HG03064 (cell line): ENCODE data around the gene ENOX1.
"Not testable (repeated sequence)": the region's sequence is repeated elsewhere in the genome, so short reads cannot be mapped to it uniquely, and the experiment has no call there.

Experiments used
- ATAC-seq: cut with Tn5 transposase; IDR thresholded peaks from one replicate; pipeline ENCODE4 v1.9.1; 2021; ENCODE audit warnings: low read depth; ENCODE audit not compliant: unreplicated experiment

The ENOX1 gene

DNA sequence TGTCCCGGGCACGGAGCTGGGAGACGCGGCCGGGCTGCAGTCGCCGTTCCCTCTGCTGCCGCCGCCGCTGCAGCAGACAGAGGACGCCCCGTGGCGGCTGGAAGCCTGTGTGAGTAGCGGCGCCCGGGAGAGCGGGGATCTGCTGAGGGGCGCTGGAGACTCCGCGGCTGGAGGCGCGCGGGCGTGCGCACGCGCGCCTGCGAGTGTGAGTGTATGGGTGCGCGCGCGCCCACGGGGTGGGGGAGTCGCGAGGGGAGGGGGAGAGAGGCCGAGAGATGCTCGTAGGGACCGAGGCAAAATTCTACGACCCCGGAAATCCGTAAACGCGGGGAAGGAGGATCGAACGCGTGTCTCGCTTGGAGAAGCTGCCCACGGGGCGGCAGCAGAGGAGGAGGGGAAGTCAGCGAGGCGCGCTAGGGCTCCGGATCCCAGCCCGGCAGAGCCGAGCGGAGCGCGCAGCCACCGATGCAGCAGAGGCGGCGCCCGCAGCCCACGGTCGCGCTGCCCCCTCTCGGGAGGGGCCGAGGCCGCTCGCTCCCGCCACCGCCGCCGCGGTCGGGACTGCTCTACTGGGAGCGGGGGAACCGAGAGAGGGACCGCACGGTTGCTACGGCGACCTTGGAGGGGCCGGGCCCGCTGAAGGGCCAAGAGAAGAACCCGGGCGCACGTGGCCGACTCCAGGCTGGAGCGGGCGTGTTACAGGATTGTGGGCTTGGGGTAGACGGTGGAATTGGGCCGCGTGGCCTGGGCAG, at the start of gene ENOX1:
Gene ENOX1 (minus strand): TSS at position 207 of the 752 bp plus-strand sequence.
- no peak for ATAC-seq

DNA sequence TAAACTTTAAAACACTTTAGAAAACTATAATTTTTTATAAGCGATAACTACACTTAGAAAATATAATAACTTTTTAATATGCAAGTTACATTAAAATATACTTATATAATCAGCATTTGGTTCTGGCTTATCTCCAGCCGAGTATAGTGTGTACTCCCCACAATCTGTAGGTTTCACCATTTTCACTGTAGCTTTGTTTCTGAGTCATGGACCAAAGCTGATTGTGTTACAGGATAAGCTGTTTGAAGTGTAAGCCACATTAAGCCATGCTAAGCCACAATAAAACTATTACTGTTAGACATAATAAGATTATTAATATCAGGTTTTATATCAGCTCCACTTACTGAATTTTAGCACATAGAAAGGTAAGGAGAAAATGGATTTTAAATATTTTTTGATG, 48.9 kb upstream of the ENOX1 start:
- no peak for ATAC-seq

DNA sequence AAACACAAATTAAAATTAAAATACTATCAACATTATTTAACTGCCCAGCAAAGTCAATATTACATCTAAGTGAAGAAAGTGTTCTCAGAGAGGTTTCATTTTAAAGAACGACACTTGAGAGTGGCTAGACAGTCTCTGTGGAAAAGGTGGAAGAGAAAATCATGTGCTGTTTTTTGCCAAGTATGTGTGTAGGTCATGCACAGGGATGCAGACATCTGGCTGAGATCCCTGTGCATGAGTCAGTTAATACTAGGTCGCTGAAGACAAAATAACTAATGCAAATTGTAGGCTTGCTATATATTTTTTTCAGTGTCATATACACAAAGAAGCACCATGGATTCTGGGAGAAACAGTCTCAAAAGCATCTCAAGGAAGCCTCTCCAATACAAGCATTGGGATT, 44.3 kb upstream of the ENOX1 start:
- no peak for ATAC-seq

DNA sequence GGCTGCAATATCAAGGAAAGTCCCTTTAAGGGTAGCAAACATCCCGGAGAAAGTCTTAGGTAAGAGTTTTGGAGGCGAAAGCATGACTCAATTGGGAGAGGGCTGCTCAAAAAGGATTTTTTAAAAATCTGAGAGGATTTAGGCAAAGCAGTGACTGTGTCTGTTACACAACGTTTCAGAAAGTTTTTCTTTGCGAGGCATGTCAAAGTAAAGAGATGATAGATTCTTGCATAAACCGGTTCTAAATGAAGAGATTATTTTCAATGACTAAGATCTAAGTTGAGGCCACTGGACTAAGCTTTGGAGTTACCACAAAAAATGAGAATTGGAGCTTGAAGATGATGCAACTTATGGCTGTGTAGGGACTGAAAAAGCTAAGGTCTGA, 43.7 kb upstream of the ENOX1 start:
- ATAC-seq, result no peak

DNA sequence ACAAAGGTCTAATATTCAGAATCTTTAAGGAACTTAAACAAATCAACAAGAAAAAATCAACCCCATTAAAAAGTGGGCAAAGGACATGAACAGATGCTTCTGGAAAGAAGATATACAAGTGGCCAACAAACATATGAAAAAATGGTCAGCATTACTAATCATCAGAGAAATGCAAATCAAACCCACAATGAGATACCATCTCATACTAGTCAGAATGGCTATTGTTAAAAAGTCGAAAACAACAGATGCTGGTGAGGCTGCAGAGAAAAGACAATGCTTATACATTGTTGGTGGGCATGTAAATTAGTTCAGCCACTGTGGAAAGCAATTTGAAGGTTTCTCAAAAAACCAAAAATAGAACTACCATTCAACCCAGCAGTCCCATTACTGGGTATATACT, 37.9 kb upstream of the ENOX1 start:
- ATAC-seq, result not testable (repeated sequence)

DNA sequence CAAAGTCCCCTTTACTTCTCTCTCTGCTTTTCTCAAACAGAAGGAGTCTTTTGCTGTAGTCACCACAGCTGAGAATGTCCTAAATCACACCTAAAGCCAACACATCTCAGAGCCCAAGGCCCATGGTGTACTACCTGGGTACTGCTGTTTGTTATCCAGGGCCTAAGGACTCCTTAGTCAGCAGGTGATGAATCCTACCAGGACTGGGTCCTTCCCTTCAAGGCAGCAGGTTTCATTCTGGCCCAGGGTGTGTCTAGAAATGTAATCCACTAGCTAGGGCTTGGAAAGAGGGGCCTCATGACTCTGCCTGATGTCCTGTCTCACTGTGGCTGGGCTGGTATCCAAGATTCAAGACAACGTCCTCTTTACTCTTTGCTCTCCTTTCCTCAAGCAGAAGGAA, 36.2 kb upstream of the ENOX1 start:
- ATAC-seq, result no peak

DNA sequence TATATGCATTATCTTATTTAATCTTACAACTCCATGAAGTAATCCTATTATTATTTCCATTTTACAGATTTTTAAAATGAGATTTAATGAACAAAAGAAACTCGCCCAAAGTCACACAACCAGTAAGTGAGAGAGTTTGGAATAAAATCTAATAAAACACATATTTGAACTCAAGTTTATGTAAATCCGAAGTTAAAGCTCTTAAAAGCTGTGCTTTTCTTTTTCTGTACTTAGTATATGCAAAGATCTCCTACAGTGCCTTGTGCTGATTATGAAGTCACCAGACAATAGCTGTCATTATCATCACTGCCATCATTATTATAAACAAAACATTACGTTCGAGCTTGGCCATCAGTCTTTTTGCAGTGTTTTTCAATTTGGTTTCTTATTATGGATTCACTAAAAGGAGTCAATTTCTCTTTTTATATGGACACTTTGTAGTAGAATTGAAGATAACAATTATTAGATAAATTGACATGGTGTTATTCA, 29.7 kb upstream of the ENOX1 start:
- no peak for ATAC-seq

DNA sequence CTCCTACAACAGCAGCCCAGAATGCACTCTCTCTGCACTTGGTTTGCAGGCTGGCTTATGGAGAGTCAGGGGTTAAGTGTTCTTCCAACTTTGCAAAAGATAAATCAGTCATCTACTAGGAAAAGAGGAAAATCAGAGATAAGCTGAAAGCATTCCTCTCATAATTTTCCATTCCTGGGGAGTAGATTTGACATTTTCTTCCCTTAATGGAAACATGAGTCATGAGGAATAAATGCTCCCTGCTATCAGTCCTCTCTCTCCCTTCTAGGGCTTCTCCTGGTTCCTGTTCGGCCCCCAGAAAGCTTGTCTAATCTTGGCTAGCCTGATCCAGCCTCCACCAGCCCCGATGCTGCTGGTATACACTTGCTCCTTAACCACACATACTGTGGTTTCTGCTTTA, 28.4 kb upstream of the ENOX1 start:
- ATAC-seq, result no peak

DNA sequence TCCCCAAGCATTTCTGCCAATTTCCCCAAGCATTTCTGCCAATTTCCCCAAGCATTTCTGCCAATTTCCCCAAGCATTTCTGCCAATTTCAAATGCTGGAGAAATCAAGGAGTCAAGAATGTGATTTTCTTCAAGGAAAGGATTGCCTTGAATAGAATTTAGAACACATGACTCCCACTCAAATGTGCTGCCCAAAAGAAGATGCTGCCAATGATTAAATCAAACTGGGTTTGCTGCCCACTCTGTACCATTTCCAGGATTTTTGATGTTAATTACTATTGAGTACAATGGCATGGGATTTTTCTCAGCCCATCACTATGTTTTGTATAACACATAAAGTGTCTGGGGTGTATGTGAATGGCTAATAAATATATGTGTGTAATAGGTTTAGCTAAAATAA, 21.9 kb upstream of the ENOX1 start:
- no peak for ATAC-seq

DNA sequence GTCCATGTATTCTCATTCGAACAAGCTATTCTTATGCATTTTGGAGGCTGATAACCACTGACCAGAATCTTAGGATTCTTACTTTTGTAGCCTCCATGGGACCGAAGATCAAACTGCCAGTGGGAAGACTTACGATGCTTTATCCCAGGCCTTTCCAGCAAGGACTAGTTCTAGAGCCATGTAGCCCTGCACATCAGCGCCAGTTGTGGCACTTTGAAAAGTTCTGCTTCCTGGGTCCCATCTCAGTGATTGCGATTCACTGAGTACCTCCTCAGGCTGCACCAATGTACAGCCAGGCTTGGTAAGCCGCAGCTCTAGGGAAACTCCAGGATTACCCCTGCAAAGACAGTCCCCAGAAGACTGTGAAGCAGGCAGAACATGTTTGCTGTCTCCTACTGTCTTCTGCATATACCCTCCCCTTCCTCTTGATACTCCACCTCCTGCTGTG, 18.9 kb upstream of the ENOX1 start:
- ATAC-seq, result no peak

DNA sequence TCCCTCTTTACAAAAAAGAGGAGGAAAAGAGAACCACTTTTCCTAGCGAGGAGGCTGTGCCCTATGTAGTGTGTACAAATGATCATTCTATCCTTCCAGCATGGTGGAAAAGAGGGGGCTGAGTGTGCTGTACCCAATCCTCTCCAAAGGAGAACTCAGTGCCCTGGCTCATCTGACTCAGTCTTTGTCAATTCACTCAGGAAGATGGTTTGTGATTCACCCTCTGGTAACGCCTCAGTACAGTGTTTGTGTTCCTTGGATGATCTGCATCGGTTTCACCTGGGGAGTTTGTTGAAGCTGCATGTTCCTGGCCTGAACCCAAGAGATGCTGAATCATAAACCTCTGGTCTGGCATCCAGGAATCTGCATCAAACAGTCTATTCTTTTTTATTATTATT, 18.3 kb upstream of the ENOX1 start:
- no peak for ATAC-seq

DNA sequence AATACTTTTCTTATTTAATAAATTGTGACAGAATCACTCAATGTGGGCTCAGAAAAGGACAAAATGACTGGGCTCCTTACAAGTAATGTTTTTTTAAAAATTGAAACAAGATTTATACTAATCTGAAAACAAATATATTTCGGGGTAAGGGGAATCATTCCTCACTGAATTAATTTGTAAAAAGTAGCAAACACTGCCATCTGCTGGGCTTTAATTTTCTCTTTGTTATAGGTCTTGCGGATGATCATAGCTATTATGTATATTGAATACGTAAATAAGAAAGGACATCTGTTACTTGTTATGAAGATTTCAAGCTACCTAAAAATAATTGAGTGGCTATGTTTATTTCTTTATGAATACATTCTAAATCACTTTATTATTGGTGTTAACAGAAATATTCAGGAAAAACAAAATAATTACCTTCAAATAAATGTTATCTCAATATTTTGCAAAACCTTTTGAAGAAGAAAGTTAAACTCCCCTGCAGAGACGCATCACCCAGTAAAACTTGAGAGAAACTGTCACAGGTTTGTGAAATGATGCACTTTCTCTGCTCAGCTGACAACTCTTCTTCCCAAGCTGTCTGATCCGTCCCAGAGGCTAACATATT, 17.8 kb upstream of the ENOX1 start:
- ATAC-seq, result no peak

DNA sequence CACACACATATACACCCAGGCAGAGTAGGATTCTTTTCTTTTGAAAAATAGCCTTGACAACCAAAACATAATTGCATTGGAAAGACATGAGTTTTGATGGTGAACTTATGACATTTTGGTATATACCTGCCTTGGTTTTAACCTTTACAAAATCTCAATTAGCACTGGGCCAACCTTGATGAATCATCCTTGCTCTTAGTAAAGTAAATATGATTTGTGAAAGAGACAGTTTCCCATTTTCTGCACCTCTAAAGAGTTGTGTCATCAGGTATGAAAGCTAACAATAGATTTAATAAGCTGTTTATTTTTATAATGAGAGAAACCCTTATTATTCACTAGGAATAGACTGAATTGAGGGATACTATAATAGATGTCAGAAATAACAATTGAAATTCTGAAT, 15.7 kb upstream of the ENOX1 start:
- ATAC-seq, result no peak

DNA sequence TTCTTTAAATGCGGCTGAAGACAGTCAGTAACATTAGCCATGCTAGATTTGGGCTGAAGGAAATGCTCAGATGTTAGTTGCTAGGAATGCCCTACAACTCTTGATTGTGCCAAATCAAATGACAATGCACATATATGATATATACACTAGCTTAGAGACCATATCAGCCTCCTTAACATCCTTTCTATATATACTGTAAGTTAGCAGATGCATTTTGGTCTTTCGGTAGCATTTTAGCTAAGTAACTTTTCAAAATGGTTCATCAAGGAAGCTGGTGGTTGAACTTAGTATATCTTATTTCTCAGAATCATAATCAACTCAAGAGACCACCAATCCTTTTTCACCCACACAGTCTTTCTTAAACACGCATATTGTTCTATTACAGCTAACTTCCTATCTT, 14.1 kb upstream of the ENOX1 start:
- ATAC-seq, result no peak

DNA sequence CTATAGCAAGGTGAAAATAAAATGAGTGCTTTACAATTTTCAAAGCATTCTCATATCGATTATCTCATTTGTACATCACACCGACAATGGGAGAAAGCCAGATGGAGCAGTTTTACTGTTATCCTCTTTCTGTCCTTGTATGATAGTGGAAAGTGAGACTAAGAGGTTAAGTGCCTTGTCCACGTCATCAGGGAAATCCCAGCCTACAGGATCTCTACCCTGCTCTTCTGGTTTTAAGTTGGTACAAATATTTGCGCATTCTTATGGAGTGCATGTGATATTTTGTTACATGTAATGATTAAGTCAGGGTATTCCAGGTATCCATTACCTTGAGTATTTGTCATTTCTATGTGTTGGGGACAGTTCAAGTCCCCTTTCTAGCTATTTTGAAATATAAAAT, 12.4 kb upstream of the ENOX1 start:
- ATAC-seq, result no peak

DNA sequence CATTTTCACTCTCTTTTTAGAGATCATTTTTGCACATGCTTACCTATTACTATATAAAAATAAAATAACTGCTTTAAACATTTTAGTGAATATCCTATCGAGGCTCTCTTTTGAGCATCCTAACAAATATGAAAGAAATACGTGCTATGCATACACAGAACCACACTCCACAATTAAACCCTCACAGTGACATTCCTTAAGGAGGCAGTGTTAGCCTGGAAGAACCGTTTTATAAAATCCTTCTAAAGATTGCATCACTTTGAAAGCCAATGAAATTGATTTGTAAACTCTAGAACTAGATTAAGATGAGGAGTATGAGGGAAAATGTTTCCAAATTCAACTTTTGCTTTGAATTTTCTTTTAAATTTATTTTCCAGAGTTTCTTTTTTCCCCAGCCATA, 11.1 kb upstream of the ENOX1 start:
- ATAC-seq, result no peak

DNA sequence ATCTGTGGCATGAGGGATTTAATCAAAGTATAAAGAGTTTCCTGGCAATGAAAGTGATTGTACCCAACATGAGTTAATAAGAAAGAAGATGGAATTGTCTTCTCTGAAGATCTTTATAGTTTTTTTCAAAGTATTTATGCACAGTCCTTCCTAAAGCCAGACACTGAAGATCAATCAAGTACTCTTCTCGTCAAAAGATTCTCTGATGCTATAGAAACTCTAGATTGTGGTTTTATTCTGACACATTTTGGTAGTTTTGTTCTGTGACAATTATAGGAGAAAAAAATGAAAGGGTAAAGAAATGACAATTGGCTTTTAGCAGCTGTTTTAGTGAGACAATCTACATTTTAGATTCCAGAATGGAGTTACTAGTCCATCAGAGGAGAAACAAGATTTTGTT, 10.4 kb upstream of the ENOX1 start:
- no peak for ATAC-seq

DNA sequence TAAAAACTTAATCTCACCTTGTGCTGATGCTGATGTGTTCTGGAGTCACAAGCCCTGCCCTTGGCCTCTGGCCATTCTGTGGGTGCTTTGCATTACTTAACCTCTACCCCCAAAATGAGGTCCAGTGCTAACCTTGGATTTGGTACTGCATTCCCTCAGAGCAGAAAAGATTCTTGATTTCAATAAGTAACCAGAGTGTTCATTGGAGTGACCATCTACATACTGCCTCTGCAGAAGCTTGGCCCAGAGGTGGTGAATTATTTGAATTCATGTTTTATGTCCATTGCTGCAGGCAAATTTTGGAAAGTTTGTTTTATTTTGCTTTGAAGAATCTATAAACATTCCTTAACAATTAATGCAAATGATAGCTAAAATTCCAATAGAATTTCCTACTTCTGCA, 7.6 kb upstream of the ENOX1 start:
- ATAC-seq, result no peak

DNA sequence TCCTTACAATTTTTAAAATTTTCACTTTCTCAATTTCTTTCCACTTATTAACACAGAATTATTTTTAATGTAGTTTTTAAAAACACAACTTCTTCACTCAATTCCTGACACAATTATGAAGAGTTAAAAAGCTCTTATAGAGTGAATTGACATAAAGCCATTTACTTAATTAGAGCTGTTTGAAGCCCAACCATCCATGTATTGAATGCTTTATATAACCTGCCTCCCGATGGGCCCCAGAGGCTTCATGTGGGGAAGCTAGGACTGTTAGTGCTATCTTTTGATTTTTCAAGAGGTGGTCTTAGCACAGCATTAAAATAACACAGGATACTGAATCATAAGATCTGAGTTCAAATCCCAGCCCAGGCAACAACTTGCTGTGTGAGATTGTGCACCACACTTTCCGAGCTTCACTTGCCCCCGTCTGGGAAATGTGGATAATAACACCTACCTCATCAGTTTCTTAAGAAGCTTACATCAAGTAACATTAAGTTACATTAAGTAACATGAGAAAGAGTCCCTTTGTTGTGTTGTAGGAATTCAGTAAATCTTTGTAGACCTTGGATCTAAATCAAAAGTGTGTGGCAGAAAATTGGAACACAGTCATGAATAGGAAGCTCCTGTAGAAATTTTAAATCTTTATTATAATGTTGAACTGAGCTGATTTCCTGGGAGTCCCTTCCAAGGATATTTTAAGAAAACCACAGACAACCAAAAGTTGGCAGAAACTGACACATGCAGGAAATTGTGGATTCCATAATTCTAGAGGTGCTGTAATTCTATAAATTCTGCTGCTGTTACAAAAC, 5.5 kb upstream of the ENOX1 start:
- ATAC-seq, result no peak

DNA sequence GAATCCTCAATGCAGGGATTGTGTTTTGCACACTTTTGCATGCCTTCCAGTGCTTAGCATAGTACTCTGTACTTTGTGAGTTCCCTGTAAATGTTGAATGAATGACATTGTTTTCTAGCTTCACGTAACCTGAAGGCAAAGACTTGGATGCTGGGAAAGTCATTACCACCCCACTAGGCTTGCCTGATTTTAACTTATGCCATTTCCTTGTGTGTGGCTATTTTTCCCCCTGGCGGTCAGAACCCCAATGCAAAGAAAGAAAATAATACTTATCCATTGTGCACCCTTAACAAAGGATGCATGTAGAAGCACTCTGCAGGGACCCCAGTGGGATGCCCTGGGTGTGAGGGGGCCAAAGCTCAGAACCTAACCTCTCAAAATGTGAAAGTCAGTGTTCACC, 1.2 kb upstream of the ENOX1 start:
- ATAC-seq, result no peak

DNA sequence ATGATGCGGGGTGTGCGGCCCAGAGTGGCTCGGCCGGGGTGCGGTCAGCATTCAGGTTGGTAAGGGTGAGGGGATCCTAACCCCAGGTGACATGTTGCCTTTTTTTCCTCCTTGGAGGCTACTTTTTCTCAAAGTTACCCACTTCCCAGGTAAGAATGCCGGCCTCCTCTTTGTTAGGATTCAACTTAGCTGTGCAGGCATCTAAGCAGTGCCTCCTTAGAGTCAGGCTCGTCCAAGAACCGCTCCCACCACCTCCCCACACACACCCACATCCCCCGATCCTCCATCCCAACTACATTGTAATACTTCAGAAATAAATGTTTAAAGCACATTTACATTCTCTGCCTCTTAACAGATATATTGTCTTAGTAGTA, 733 bp upstream of the ENOX1 start:
- no peak for ATAC-seq

DNA sequence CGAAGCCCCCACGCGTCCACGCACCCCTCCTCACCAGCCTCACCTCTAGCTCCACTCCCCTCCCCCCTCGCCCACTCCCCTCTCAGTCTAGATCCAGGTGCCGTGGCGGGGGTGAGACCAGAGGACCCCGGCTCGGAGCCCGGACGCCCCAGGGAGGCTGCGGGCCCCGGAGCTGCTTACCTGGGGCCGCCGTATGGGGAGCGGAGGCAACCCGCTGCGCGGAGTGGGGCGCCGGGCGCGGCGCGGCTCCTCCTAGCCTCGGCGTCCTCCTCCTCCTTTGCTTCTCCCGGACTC, 353 bp downstream of the ENOX1 start:
- ATAC-seq, result no peak
